Epithelial cell of alveolus of lung (primary cell): ENCODE results near the gene KRTAP2-2. TPM values are rescaled to one million over a fixed set of nuclear protein-coding genes. Genes with fewer than 3 reads are reported as not detected.

ENCODE experiments used
- total RNA-seq: library from RNA; depleted of rRNA; stranded (reverse); fragments of >200 nt; gene quantifications from 2 replicates; pipeline ENCODE4 v1.2.1, GENCODE V29; 2015

Gene KRTAP2-2, protein sequence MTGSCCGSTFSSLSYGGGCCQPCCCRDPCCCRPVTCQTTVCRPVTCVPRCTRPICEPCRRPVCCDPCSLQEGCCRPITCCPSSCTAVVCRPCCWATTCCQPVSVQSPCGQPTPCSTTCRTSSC
- total RNA-seq: not detected in 2 replicates

DNA sequence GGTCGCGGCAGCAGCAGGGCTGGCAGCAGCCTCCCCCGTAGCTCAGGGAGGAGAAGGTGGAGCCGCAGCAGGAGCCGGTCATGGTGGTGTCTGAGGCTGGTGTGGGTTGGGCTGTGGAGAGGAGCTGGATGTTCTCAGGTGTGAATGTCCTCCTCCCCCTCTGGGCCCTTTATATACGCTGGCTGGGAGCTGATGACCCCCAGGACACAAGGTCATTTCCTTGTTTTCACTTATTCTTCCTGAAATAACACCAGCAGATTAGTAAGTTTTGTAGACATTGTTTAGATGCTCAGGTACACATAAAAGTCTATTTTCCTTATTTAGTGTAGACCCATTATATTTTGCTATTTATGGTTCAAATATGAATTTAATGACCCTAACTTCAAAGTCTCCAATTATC, at the start of gene KRTAP2-2:
KRTAP2-2 (minus strand) TSS at position 101 of the 400 bp plus-strand sequence; CDS start at position 82, 19 bp downstream.

DNA sequence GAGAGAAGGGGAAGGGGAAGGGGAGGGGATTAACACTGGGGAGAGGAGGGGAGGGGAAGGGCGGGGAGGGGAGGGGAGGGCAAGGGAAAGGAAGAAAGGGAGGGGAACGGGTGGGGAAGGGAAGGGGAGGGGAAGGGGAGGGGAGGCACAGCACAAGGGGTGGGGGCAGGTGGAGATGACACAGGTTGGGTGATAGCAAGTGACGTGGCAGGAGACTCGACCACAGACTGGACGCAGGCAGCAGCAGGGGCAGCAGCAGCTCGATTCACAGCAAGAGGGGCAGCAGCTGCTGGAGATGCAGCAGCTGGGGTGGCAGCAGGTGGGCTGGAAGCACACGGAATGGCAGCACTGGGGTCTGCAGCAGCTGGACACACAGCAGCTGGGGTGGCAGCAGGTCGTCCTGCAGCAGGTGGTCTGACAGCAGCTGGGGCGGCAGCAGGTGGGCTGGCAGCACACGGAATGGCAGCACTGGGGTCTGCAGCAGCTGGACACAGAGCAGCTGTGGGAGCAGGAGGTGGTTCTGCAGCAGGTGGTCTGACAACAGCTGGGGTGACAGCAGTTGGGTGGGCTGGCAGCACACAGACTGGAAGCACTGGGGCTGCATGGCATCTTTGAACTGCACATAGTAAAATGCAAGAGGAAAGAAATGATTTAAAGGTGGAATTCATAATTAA, 46.7 kb upstream of the KRTAP2-2 start, which contains the start of gene KRTAP4-16:
KRTAP4-16 (minus strand) TSS at position 624 of the 674 bp plus-strand sequence; CDS start at position 624, 0 bp downstream.

DNA sequence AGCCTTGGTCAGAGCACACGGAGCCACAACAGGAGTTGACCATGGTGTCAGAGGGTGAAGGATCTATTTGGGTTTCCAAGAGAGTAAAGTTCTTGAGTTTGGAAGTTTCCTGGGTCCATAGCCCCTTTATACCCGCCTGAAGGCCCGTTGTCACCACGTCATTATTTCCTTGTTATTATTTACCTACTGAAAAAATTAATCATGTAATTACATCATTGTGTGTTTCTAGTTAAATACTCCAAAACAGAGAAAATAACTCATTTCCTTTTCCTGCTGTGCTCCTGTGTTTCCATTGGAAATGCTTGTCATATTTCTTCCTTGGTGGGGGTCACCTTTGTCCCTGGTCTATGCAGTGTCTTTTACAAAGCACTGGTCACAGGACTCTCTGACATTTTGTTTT, 43.0 kb upstream of the KRTAP2-2 start, which contains the start of gene KRTAP4-8:
KRTAP4-8 (minus strand) TSS at position 101 of the 400 bp plus-strand sequence; CDS start at position 43, 58 bp downstream.

DNA sequence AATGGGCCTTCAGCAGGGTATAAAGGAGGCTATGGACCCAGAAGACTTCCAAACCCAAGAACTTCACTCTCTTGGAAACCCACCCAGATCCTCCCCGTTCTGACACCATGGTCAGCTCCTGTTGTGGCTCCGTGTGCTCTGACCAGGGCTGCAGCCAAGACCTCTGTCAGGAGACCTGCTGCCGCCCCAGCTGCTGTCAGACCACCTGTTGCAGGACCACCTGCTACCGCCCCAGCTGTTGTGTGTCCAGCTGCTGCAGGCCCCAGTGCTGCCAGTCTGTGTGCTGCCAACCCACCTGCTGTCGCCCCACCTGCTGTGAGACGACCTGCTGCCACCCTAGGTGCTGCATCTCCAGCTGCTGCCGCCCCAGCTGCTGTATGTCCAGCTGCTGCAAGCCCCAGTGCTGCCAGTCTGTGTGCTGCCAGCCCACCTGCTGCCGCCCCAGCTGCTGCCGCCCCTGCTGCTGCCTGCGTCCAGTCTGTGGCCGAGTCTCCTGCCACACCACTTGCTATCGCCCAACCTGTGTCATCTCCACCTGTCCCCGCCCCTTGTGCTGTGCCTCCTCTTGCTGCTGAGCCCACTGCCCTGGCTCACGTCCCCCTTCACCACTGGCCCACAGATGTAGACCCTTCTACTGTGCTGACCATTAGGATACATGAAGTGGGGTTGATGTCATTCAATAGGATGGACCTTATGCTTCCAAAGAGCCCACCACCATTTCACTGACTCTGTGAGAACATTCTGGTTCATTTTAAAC, 29.2 kb upstream of the KRTAP2-2 start, which contains the start of gene KRTAP4-7:
KRTAP4-7 (plus strand) TSS at position 51 of the 757 bp plus-strand sequence; CDS start at position 108, 57 bp downstream.

DNA sequence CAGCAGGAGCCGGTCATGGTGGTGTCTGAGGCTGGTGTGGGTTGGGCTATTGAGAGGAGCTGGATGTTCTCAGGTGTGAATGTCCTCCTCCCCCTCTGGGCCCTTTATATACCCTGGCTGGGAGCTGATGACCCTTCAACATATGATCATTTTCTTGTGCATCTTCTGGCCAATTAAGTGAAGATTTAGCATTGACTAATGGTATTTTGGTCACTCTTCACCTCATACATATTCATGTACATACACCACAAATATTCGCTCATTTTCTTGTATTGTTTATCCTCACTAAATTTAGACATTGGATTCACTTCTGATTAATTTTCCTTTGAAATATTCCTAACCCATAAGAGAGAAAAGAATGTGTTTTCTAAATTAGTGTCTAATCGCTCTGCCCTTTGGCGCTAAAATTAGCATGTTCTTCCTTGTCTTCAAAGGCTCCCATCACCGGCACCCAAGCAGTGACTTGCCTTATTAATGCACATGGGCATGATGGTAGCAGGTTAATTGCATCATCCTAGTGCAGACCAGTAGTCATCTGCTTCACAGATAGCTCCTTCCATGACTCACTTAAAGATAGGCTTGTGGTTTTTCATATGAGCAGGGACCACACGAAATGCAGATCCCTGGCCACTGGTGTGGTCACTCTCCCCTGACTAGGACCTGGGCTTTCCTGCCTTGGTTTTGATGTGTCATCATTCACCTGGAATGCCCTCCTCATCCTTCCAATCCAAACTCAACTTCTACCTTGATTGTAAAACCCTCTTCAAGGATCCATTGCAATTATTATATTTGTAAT, 11.0 kb upstream of the KRTAP2-2 start, which contains the start of gene KRTAP2-4:
KRTAP2-4 (minus strand) TSS at position 51 of the 796 bp plus-strand sequence; CDS start at position 17, 34 bp downstream.

DNA sequence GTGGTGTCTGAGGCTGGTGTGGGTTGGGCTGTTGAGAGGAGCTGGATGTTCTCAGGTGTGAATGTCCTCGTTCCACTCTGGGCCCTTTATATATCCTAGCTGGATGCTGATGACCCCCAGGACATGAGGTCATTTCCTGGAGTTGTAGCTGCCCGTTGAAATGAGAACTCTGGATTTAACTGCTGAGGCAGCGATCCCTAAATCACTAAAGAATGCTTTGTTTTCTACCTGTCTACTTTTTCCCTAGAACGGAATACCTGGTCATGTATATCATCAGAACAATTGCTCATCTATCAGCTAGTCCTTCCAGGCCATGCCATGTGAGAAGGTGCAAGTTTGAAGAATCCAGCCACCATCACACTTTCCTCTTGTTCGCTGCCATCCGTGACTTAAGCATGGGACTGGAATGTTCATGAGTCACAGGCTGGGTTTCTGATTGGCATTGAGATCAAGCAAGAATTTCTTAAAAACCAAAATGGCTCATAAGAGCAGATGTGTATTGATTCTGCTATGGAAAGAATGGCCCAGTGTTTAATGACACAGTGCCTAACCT, 5.1 kb upstream of the KRTAP2-2 start, which contains the start of gene KRTAP2-3:
KRTAP2-3 (minus strand) TSS at position 63 of the 553 bp plus-strand sequence. CDS start 64 bp downstream, outside the sequence.

DNA sequence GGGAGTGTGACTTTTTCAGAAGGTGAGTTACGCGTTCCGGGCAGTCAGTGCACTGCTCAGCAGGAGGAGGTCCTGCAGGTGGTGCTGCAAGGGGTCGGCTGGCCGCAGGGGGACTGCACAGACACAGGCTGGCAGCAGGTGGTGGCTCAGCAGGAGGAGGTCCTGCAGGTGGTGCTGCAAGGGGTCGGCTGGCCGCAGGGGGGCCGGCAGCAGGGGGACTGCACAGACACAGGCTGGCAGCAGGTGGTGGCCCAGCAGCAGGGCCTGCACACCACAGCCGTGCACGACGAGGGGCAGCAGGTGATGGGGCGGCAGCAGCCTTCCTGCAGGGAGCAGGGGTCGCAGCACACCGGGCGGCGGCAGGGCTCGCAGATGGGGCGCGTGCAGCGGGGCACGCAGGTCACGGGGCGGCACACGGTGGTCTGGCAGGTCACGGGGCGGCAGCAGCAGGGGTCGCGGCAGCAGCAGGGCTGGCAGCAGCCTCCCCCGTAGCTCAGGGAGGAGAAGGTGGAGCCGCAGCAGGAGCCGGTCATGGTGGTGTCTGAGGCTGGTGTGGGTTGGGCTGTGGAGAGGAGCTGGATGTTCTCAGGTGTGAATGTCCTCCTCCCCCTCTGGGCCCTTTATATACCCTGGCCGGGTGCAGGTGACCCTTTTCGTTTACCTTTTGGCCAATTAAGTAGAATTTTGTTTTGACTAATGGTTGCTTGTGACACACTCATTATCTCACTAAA, 8.1 kb downstream of the KRTAP2-2 start, which contains the start of gene KRTAP2-1:
KRTAP2-1 (minus strand) TSS at position 582 of the 731 bp plus-strand sequence; CDS start at position 533, 49 bp downstream.

DNA sequence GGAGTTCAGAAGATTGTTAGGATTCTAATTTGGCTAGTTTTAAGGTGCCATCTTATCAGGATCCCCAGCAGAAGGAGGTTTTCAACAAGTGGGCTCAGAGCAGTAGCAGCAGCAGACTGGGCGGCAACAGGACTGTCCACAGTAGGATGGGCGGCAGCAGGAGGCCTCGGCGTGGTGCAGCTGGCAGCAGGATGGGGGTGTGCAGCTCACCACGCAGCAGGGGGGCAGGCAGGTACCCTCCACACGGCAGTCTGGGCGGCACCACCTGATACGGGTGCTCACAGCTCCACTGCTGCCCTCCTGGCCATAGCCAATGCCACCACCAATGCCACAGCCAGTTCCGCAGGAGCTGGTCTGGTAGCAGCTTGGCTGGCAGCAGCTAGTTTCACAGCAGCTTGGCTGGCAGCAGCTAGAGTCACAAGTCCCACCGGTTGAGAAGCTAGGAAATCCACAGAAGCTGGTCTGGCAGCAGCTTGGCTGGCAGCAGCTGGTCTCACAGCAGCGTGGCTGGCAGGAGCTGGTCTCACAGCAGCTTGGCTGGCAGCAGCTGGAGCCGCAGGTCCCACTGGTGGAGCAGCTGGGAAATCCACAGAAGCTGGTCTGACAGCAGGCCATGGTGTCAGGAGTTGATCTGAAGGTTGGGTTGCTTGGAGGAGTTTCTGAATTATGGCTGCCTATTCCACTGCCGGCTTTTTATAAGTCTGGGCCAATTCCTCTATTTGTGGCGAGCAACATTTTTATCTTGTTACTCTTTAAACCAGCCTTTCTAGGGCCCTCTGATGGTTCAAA, 14.1 kb downstream of the KRTAP2-2 start, which contains the start of gene KRTAP1-1:
KRTAP1-1 (minus strand) TSS at position 668 of the 789 bp plus-strand sequence; CDS start at position 615, 53 bp downstream.

DNA sequence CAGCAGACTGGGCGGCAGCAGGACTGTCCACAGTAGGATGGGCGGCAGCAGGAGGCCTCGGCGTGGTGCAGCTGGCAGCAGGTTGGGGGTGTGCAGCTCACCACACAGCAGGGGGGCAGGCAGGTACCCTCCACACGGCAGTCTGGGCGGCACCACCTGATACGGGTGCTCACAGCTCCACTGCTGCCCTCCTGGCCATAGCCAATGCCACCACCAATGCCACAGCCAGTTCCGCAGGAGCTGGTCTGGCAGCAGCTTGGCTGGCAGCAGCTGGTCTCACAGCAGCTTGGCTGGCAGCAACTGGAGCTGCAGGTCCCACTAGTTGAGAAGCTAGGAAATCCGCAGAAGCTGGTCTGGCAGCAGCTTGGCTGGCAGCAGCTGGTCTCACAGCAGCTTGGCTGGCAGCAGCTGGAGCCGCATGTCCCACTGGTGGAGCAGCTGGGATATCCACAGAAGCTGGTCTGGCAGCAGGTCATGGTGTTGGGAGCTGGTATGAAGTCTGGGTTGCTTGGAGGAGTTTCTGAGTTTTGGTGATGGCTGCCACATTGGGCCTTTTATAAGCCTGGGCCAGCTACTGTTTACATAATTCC, 20.6 kb downstream of the KRTAP2-2 start, which contains the start of gene KRTAP1-3:
KRTAP1-3 (minus strand) TSS at position 529 of the 590 bp plus-strand sequence; CDS start at position 476, 53 bp downstream.

DNA sequence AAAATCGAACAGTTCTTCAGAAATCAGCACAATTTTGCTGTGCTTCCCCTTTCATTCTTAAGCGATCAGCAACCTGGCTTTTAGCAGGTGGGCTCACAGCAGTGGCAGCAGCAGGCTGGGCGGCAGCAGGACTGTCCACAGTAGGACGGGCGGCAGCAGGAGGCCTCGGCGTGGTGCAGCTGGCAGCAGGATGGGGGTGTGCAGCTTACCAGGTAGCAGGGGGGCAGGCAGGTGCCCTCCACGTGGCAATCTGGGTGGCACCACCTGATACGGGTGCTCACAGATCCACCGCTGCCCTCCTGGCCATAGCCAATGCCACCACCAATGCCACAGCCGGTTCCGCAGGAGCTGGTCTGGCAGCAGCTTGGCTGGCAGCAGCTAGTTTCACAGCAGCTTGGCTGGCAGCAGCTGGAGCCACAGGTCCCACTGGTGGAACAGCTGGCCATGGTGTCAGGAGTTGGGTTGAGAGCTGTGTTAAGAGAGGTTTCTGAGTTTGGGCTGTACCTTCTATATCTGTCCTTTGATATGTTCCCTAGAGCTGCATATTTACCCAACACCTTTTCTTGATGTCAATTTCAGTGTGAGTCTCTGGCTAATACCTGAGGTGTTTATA, 25.3 kb downstream of the KRTAP2-2 start, which contains the start of gene KRTAP1-4:
KRTAP1-4 (minus strand) TSS at position 563 of the 613 bp plus-strand sequence; CDS start at position 446, 117 bp downstream.

DNA sequence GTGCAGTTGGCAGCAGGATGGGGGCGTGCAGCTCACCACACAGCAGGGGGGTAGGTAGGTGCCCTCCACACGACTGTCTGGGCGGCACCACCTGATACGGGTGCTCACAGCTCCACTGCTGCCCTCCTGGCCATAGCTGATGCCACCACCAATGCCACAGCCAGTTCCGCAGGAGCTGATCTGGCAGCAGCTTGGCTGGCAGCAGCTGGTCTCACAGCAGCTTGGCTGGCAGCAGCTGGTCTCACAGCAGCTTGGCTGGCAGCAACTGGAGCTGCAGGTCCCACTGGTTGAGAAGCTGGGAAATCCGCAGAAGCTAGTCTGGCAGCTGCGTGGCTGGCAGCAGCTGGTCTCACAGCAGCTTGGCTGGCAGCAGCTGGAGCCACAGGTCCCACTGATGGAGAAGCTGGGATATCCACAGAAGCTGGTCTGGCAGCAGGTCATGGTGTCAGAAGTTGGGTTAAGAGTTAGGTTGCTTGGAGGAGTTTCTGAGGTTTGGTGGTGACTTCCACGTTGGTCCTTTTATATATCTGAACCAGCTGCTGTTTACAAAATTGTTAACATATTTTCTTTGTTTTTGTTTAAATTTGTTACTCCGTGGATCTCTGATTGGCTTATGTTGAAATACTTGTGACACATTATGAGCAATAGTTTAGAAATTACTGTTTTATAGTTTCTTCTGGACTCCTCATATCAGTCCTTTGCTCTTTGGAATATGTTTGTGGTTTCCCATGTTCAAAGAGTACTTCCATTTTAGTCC, 28.1 kb downstream of the KRTAP2-2 start, which contains the start of gene KRTAP1-5:
KRTAP1-5 (minus strand) TSS at position 494 of the 757 bp plus-strand sequence; CDS start at position 441, 53 bp downstream.

DNA sequence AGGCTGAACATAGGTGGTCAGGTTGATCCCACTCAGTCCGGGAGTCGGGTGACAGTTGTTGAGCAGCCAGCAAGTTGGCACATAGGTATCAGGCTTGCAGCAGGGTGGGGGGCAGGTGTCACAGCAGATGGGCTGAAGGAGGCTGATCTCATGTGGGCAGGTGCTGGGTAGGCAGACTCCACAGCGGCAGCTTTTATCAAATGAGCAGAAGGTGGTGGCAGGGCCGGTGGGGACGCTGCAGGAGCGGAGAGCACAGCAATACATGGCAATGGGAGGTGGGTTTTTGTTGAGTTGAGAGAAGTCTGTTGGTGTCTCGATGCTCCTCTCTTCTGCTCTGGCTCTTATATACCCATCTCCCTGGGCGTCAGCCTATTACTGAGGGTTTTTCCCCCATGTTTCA, 46.2 kb downstream of the KRTAP2-2 start, which contains the start of gene KRTAP3-1:
KRTAP3-1 (minus strand) TSS at position 318 of the 400 bp plus-strand sequence; CDS start at position 264, 54 bp downstream.

Other genes with a start within 250 kb of the KRTAP2-2 start
- gene KRT10, start 232.6 kb downstream of the KRTAP2-2 start, total RNA-seq: 24.4 and 33.1 TPM in 2 replicates
- not detected in 2 replicates for gene KRT12, start 188.0 kb downstream of the KRTAP2-2 start, total RNA-seq
- not detected in 2 replicates for gene KRT20, start 170.0 kb downstream of the KRTAP2-2 start, total RNA-seq
- under 0.01 TPM in 1 of 2 replicates, not detected in the other for gene KRT23, start 117.6 kb downstream of the KRTAP2-2 start, total RNA-seq
- gene KRT39, start 88.3 kb downstream of the KRTAP2-2 start, total RNA-seq: 0.52 TPM in 1 of 2 replicates, not detected in the other
- gene KRT40, start 70.9 kb downstream of the KRTAP2-2 start, total RNA-seq: not detected in 2 replicates
- not detected in 2 replicates for gene KRTAP3-3, start 61.1 kb downstream of the KRTAP2-2 start, total RNA-seq
- gene KRTAP3-2, start 55.3 kb downstream of the KRTAP2-2 start, total RNA-seq: not detected in 2 replicates
- gene KRTAP3-1, start 46.1 kb downstream of the KRTAP2-2 start, total RNA-seq: not detected in 2 replicates
- 10.1 TPM in 1 of 2 replicates, not detected in the other for gene KRTAP1-5, start 28.0 kb downstream of the KRTAP2-2 start, total RNA-seq
- not detected in 2 replicates for gene KRTAP1-4, start 25.0 kb downstream of the KRTAP2-2 start, total RNA-seq
- not detected in 2 replicates for gene KRTAP1-3, start 20.4 kb downstream of the KRTAP2-2 start, total RNA-seq
- not detected in 2 replicates for gene KRTAP1-1, start 13.8 kb downstream of the KRTAP2-2 start, total RNA-seq
- not detected in 2 replicates for gene KRTAP2-1, start 7.9 kb downstream of the KRTAP2-2 start, total RNA-seq
- gene KRTAP2-3, start 4.9 kb upstream of the KRTAP2-2 start, total RNA-seq: 1.9 TPM in 1 of 2 replicates, not detected in the other
- gene KRTAP2-4, start 10.6 kb upstream of the KRTAP2-2 start, total RNA-seq: not detected in 2 replicates
- gene KRTAP4-7, start 28.9 kb upstream of the KRTAP2-2 start, total RNA-seq: not detected in 2 replicates
- gene KRTAP4-8, start 42.9 kb upstream of the KRTAP2-2 start, total RNA-seq: not detected in 2 replicates
- not detected in 2 replicates for gene KRTAP4-16, start 47.0 kb upstream of the KRTAP2-2 start, total RNA-seq
- not detected in 2 replicates for gene KRTAP4-9, start 50.2 kb upstream of the KRTAP2-2 start, total RNA-seq
- gene KRTAP4-11, start 63.1 kb upstream of the KRTAP2-2 start, total RNA-seq: not detected in 2 replicates
- gene KRTAP4-12, start 69.0 kb upstream of the KRTAP2-2 start, total RNA-seq: not detected in 2 replicates
- not detected in 2 replicates for gene KRTAP4-6, start 85.3 kb upstream of the KRTAP2-2 start, total RNA-seq
- not detected in 2 replicates for gene KRTAP4-5, start 94.6 kb upstream of the KRTAP2-2 start, total RNA-seq
- gene KRTAP4-4, start 105.5 kb upstream of the KRTAP2-2 start, total RNA-seq: not detected in 2 replicates
- not detected in 2 replicates for gene KRTAP4-3, start 113.0 kb upstream of the KRTAP2-2 start, total RNA-seq
- not detected in 2 replicates for gene KRTAP4-2, start 123.0 kb upstream of the KRTAP2-2 start, total RNA-seq
- gene KRTAP4-1, start 129.7 kb upstream of the KRTAP2-2 start, total RNA-seq: 0.13 TPM in 1 of 2 replicates, not detected in the other
- not detected in 2 replicates for gene KRTAP9-1, start 134.7 kb upstream of the KRTAP2-2 start, total RNA-seq
- not detected in 2 replicates for gene KRTAP9-2, start 171.4 kb upstream of the KRTAP2-2 start, total RNA-seq
- gene KRTAP9-3, start 177.2 kb upstream of the KRTAP2-2 start, total RNA-seq: not detected in 2 replicates
- not detected in 2 replicates for gene KRTAP9-8, start 182.8 kb upstream of the KRTAP2-2 start, total RNA-seq
- not detected in 2 replicates for gene KRTAP9-4, start 194.5 kb upstream of the KRTAP2-2 start, total RNA-seq
- not detected in 2 replicates for gene KRTAP9-9, start 200.2 kb upstream of the KRTAP2-2 start, total RNA-seq
- gene KRTAP9-6, start 210.1 kb upstream of the KRTAP2-2 start, total RNA-seq: not detected in 2 replicates
- gene KRTAP9-7, start 220.5 kb upstream of the KRTAP2-2 start, total RNA-seq: not detected in 2 replicates
- not detected in 2 replicates for gene KRTAP29-1, start 247.6 kb upstream of the KRTAP2-2 start, total RNA-seq